ENCODE results near the gene TIGAR. TPM values are rescaled to one million over a fixed set of nuclear protein-coding genes. Genes with fewer than 3 reads are reported as not detected.

TIGAR gene
- total RNA-seq, 1 donor from 2014 or later = 18.1 TPM

DNA sequence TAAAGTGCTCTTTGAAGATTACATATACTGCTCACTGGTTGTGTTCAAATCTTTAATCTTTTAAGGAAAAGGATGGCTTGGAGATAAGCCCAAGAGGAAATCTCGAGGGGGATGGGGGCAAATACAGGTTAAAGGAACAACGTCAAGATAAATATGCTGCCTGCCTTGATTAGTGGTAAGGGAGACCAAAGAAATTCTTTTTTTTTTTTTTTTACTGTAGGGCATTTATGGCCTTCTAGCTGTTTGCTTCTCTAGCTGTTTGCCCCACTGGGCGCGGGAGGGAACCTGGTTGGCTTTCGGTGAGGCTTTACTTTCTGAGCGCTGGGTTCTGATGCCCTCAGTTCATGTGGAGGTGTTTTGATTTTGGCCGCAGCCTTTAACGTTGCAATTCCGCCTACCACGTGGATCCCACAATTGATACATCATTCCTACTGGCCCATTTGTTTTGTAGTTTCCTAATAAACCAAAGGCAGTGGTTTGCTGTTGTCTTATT lies 41.8 kb upstream of the TIGAR start:
- no peak overlapping the region for H3K27ac Mint-ChIP-seq
- peaks cover 71% of the 10 kb centered on the region for H3K4me1 Mint-ChIP-seq
- H3K4me3 ChIP-seq = no peak overlapping the region

DNA sequence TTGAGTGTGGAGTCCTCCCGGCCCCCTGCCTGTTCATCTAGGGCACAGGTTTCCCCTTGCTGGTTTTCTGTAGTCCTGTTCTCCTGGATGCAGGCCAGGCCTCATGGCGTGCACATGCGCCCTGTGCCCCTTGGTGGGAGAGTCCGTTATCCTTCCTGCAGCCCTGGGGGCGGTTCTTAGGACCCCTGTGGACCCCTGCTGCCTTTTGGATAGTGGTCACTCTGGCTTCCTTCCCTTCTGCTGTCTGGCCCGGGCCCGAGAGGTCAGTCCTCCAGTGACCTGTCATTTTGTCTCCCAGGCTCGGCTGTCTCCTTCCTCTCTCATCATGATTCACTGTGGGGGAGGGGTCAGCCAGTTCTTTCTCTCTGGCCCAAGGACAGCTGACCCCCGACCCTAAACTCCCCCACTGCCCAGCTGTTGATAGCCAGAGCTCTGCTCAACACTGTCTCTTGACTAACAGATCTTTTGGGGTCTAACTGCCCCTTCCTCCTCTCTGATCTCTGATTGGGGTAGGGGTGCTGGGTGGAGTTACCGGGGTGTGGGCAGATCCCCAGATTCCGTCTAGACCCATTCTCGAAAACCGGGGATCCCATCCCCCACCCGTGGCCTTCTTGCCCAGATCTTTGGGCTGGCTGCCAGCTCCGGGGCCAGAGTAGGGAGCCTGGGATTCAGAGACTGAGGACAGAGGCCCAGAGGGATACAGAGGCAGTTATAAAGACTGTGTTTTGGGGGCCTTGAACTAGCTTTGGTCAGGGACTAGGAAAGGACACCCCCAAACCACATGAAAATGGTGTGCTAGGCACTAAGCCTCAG lies 40.5 kb upstream of the TIGAR start:
- Mint-ChIP-seq H3K36me3 (peaks cover 72% of the 10 kb centered on the region), H3K27me3 (ENCODE audit: insufficient read depth, low read depth) (peaks cover 15% of the 10 kb centered on the region), H3K4me3 (peak overlapping the region; percentile 67), H3K9me3 (no peaks in the 10 kb centered on the region), H3K4me1 (peaks cover 79% of the 10 kb centered on the region), H3K27ac (peak overlapping the region; percentile 57)
- Histone ChIP-seq H3K27ac (no peak overlapping the region), H4K20me1 (ENCODE audit: low read depth) (peaks cover 93% of the 10 kb centered on the region), H3K9ac (no peak overlapping the region), H3F3A (ENCODE audit: low read depth) (peaks cover 5% of the 10 kb centered on the region), H3K4me3 (no peak overlapping the region), H3K4me1 (peaks cover 13% of the 10 kb centered on the region), H3K36me3 (peaks cover 7% of the 10 kb centered on the region), H3K79me2 (ENCODE audit: low read depth) (peaks cover 33% of the 10 kb centered on the region), H2AFZ (replicated peaks) (no peak overlapping the region), H3K4me2 (no peak overlapping the region), H3K27me3 (peaks cover 12% of the 10 kb centered on the region), H3K9me3 (ENCODE audit: low read depth) (no peaks in the 10 kb centered on the region)
- peak; percentile 32 for DNase-seq (ENCODE audit: low spot score)
- no peak for TF ChIP-seq EZH2phosphoT487 (IDR thresholded peaks at IDR 0.05)
- TF ChIP-seq, protein P1, sequence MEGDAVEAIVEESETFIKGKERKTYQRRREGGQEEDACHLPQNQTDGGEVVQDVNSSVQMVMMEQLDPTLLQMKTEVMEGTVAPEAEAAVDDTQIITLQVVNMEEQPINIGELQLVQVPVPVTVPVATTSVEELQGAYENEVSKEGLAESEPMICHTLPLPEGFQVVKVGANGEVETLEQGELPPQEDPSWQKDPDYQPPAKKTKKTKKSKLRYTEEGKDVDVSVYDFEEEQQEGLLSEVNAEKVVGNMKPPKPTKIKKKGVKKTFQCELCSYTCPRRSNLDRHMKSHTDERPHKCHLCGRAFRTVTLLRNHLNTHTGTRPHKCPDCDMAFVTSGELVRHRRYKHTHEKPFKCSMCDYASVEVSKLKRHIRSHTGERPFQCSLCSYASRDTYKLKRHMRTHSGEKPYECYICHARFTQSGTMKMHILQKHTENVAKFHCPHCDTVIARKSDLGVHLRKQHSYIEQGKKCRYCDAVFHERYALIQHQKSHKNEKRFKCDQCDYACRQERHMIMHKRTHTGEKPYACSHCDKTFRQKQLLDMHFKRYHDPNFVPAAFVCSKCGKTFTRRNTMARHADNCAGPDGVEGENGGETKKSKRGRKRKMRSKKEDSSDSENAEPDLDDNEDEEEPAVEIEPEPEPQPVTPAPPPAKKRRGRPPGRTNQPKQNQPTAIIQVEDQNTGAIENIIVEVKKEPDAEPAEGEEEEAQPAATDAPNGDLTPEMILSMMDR (IDR thresholded peaks at IDR 0.05) = no peak
- TF ChIP-seq EZH2 (IDR thresholded peaks at IDR 0.05) = no peak

More for the DNA sequence above, 41.8 kb upstream of the TIGAR start:
- Histone ChIP-seq H3K9me3 (ENCODE audit: low read depth) (no peaks in the 10 kb centered on the region), H3F3A (ENCODE audit: low read depth) (peaks cover 5% of the 10 kb centered on the region), H3K27ac (no peak overlapping the region), H3K36me3 (peaks cover 7% of the 10 kb centered on the region), H3K9ac (no peak overlapping the region), H3K4me2 (no peak overlapping the region), H3K27me3 (peaks cover 25% of the 10 kb centered on the region), H3K4me1 (peaks cover 13% of the 10 kb centered on the region), H4K20me1 (ENCODE audit: low read depth) (peaks cover 85% of the 10 kb centered on the region), H3K79me2 (ENCODE audit: low read depth) (peaks cover 47% of the 10 kb centered on the region), H2AFZ (replicated peaks) (no peak overlapping the region)
- Mint-ChIP-seq H3K27me3 (ENCODE audit: insufficient read depth, low read depth) (peaks cover 14% of the 10 kb centered on the region), H3K9me3 (no peaks in the 10 kb centered on the region), H3K36me3 (peaks cover 64% of the 10 kb centered on the region), H3K4me3 (peak overlapping the region; percentile 78)
- DNase-seq (ENCODE audit: low spot score) = no peak
- TF ChIP-seq EZH2 (IDR thresholded peaks at IDR 0.05) = no peak

DNA sequence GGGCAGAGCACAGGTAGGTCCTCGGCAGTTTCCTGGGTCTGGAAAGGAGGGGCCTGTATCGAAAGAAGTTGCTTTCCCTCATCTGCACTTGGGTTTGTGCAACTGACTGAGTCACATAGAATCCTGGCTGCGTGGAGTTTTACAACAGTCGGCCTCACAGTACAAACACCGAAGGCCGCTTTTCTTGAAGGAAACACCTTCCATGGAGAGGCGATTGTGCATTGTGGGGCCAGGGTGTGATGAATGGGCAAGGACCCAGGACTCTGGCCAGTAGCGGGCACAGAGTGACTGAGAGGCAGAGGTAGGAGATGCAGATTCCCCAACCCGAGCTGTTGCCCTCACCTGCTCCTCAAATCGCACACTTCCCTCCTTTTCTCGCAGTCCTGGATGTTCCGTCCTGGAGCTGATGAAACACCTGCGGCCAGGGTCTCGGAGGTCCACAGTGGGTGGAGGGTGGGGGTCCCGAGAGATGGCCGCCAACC lies 39.8 kb upstream of the TIGAR start:
- Histone ChIP-seq H3K79me2 (ENCODE audit: low read depth) (peaks cover 29% of the 10 kb centered on the region), H3K9ac (no peak overlapping the region), H3K4me3 (no peak overlapping the region), H3K27ac (no peak overlapping the region), H2AFZ (replicated peaks) (no peak overlapping the region), H3K27me3 (peaks cover 5% of the 10 kb centered on the region), H4K20me1 (ENCODE audit: low read depth) (peaks cover 93% of the 10 kb centered on the region), H3K9me3 (ENCODE audit: low read depth) (no peaks in the 10 kb centered on the region), H3K4me2 (no peak overlapping the region), H3F3A (ENCODE audit: low read depth) (peaks cover 1% of the 10 kb centered on the region), H3K4me1 (peaks cover 13% of the 10 kb centered on the region), H3K36me3 (peaks cover 7% of the 10 kb centered on the region)
- Mint-ChIP-seq H3K9me3 (no peaks in the 10 kb centered on the region), H3K36me3 (peaks cover 72% of the 10 kb centered on the region), H3K4me3 (peak overlapping the region; percentile 43), H3K27ac (no peak overlapping the region), H3K27me3 (ENCODE audit: insufficient read depth, low read depth) (peaks cover 14% of the 10 kb centered on the region), H3K4me1 (peaks cover 81% of the 10 kb centered on the region)
- TF ChIP-seq, protein P1 (IDR thresholded peaks at IDR 0.05) = no peak
- TF ChIP-seq EZH2phosphoT487 (IDR thresholded peaks at IDR 0.05) (no peak), EZH2 (IDR thresholded peaks at IDR 0.05) (no peak)
- no peak for DNase-seq (ENCODE audit: low spot score)

Measured in neural progenitor cell (in vitro differentiated cells).